Hepatocyte (in vitro differentiated cells): ENCODE results near the gene ZNF83. TPM values are rescaled to one million over a fixed set of nuclear protein-coding genes. Genes with fewer than 3 reads are reported as not detected.
"Not testable (repeated sequence)": the region's sequence is repeated elsewhere in the genome, so short reads cannot be mapped to it uniquely, and the experiment has no call there.

Experiments
- DNase-seq: peaks from one replicate; pipeline ENCODE4 v3.0.0-alpha.2; 2016; ENCODE audit warnings: low spot score
- H2AFZ ChIP-seq: fragments of 200-600 bp; sonication (generic); 2 replicates; pipeline ENCODE4 v1.6.0; 2016; ENCODE audit warnings: antibody characterized with exemption, mild to moderate bottlenecking
- H3K27ac ChIP-seq: fragments of 200-600 bp; sonication (generic); 2 replicates; pipeline ENCODE4 v1.5.1; 2016; ENCODE audit warnings: mild to moderate bottlenecking
- H3K27me3 ChIP-seq: fragments of 200-600 bp; sonication (generic); 2 replicates; pipeline ENCODE4 v1.6.1; 2016
- H3K36me3 ChIP-seq: fragments of 200-600 bp; sonication (generic); replicated peaks from 2 replicates; pipeline ENCODE4 v1.5.1; 2016; ENCODE audit warnings: low read depth; ENCODE audit not compliant: insufficient read depth
- H3K4me1 ChIP-seq: fragments of 200-600 bp; sonication (generic); 2 replicates; pipeline ENCODE4 v1.5.1; 2016; ENCODE audit warnings: mild to moderate bottlenecking, moderate library complexity; ENCODE audit not compliant: insufficient read depth
- H3K4me2 ChIP-seq: fragments of 200-600 bp; sonication (generic); 2 replicates; pipeline ENCODE4 v1.6.0; 2016
- H3K4me3 ChIP-seq: fragments of 200-600 bp; sonication (generic); 2 replicates; pipeline ENCODE4 v1.5.1; 2016; ENCODE audit warnings: mild to moderate bottlenecking
- H3K79me2 ChIP-seq: fragments of 200-600 bp; sonication (generic); 2 replicates; pipeline ENCODE4 v1.6.0; 2017; ENCODE audit warnings: mild to moderate bottlenecking
- H3K9me2 ChIP-seq: fragments of 200-600 bp; sonication (generic); replicated peaks from 2 replicates; pipeline ENCODE4 v1.6.0; 2017; ENCODE audit warnings: mild to moderate bottlenecking; ENCODE audit not compliant: insufficient read depth
- H3K9me3 ChIP-seq: fragments of 200-600 bp; sonication (generic); 2 replicates; pipeline ENCODE4 v1.5.1; 2016; ENCODE audit warnings: low read depth, mild to moderate bottlenecking
- H4K20me1 ChIP-seq: fragments of 200-600 bp; sonication (generic); 2 replicates; pipeline ENCODE4 v1.6.0; 2016; ENCODE audit warnings: mild to moderate bottlenecking; ENCODE audit not compliant: insufficient read depth, poor library complexity, severe bottlenecking
- CTCF ChIP-seq: fragments of 200-600 bp; sonication (generic); IDR thresholded peaks from 2 replicates; pipeline ENCODE4 v1.5.1; 2016; ENCODE audit warnings: antibody characterized with exemption, mild to moderate bottlenecking; ENCODE audit not compliant: poor library complexity
- EZH2 ChIP-seq: fragments of 200-600 bp; sonication (generic); IDR thresholded peaks from 2 replicates; pipeline ENCODE4 v1.6.1; 2016; ENCODE audit warnings: antibody characterized with exemption, mild to moderate bottlenecking, borderline replicate concordance
- EZH2phosphoT487 ChIP-seq: fragments of 200-600 bp; sonication (generic); IDR thresholded peaks from one replicate; pipeline ENCODE4 v1.6.1; 2018; ENCODE audit warnings: antibody characterized with exemption, mild to moderate bottlenecking, low read depth, moderate library complexity; ENCODE audit not compliant: unreplicated experiment, severe bottlenecking
- WGBS: methylation state at CpG from one replicate; pipeline ENCODE4 v1.1.6; 2016; ENCODE audit warnings: low lambda C conversion rate; ENCODE audit errors: missing lambda C conversion rate; 5-methylcytosine and 5-hydroxymethylcytosine counted together
- polyA plus RNA-seq: library from polyadenylated mRNA; unstranded; fragments of >200 nt; fragmentation: Nextera tagmentation; extraction: Ambion mirVana; gene quantifications from 2 replicates; pipeline ENCODE4 v1.2.1, GENCODE V29; 2016
- total RNA-seq: library from RNA; depleted of rRNA; stranded (reverse); fragments of >200 nt; gene quantifications from 2 replicates; pipeline ENCODE4 v1.2.3, GENCODE V29; 2014

Gene ZNF83
- 48.6 and 55.8 TPM in 2 replicates for total RNA-seq
- polyA plus RNA-seq, result 32.6 and 42.9 TPM in 2 replicates

- Histone ChIP-seq H3K4me2 (peak within 1 kb of the TSS; percentile 85), H3K9me2 (no peaks in the 10 kb centered on the region), H2AFZ (peak within 1 kb of the TSS; percentile 78), H3K9me3 (no peaks in the 10 kb centered on the region), H3K4me1 (peaks cover 5% of the 10 kb centered on the region), H3K27ac (peak within 1 kb of the TSS; percentile 99), H3K36me3 (no peaks in the 10 kb centered on the region), H3K79me2 (peaks cover 24% of the 10 kb centered on the region), H3K27me3 (no peaks in the 10 kb centered on the region), H3K4me3 (peak within 1 kb of the TSS; percentile 65), H4K20me1 (no peaks in the 10 kb centered on the region)
- TF ChIP-seq CTCF (no peak), EZH2 (no peak), EZH2phosphoT487 (no peak)
- DNase-seq, result peak; percentile 100
- WGBS, result 1% methylated on average over 49 of the region's 55 CpGs
Observed at GRCh38 chr19:52637718-52638585, at the start of gene ZNF83. Gene ZNF83, minus strand, starts transcription at chr19:52638355.

GRCh38 chr19:52687684-52688083 is 49.5 kb upstream of the ZNF83 start:
- Histone ChIP-seq H3K9me3 (no peaks in the 10 kb centered on the region), H3K27ac (no peak overlapping the region), H3K4me2 (no peak overlapping the region), H4K20me1 (no peaks in the 10 kb centered on the region), H3K36me3 (no peaks in the 10 kb centered on the region), H3K4me1 (peaks cover 13% of the 10 kb centered on the region), H3K9me2 (no peaks in the 10 kb centered on the region), H3K79me2 (peaks cover 51% of the 10 kb centered on the region), H2AFZ (no peak overlapping the region), H3K27me3 (no peaks in the 10 kb centered on the region), H3K4me3 (no peak overlapping the region)
- DNase-seq, result no peak
- 91% methylated on average over 3 of the region's 3 CpGs for WGBS
- TF ChIP-seq EZH2, result no peak
- no peak for TF ChIP-seq EZH2phosphoT487
- no peak for TF ChIP-seq CTCF

- H3K27me3 ChIP-seq, result no peaks in the 10 kb centered on the region
- TF ChIP-seq CTCF (no peak), EZH2 (no peak), EZH2phosphoT487 (no peak)
- H3K79me2 ChIP-seq, result peaks cover 65% of the 10 kb centered on the region
- no peak overlapping the region for H3K4me2 ChIP-seq
- H4K20me1 ChIP-seq, result no peaks in the 10 kb centered on the region
- H3K36me3 ChIP-seq, result no peaks in the 10 kb centered on the region
- H3K4me3 ChIP-seq, result no peak overlapping the region
- no peaks in the 10 kb centered on the region for H3K9me3 ChIP-seq
- no peaks in the 10 kb centered on the region for H3K9me2 ChIP-seq
- no peak for DNase-seq
- WGBS, result 45% methylated on average over 1 of the region's 1 CpG
- H3K4me1 ChIP-seq, result peaks cover 13% of the 10 kb centered on the region
- no peak overlapping the region for H3K27ac ChIP-seq
- no peak overlapping the region for H2AFZ ChIP-seq
Observed at GRCh38 chr19:52685811-52686210, 47.7 kb upstream of the ZNF83 start.

GRCh38 chr19:52681216-52681615 is 43.1 kb upstream of the ZNF83 start:
- H3K4me3 ChIP-seq, H3K36me3 ChIP-seq, DNase-seq, H3K9me3 ChIP-seq, H2AFZ ChIP-seq, H4K20me1 ChIP-seq, H3K4me1 ChIP-seq, H3K27me3 ChIP-seq, H3K9me2 ChIP-seq: not testable (repeated sequence)
- Histone ChIP-seq H3K27ac (peak overlapping the region; percentile 83), H3K79me2 (peaks cover 79% of the 10 kb centered on the region), H3K4me2 (peak overlapping the region; percentile 35)
- 69% methylated on average over 1 of the region's 1 CpG for WGBS
